HepG2 (cell line): ENCODE results near the gene GHRL. TPM values are rescaled to one million over a fixed set of nuclear protein-coding genes. Genes with fewer than 3 reads are reported as not detected.
A peak's percentile ranks its signal among the peaks of the same experiment; 100 is the strongest.

Experiments used
- ATAC-seq: fragments of 200-7000 bp; cut with Tn5 transposase; 3 replicates; pipeline ENCODE4 v1.9.1; 2020; ENCODE audit warnings: mild to moderate bottlenecking, moderate library complexity
- BruUV-seq: library from RNA; stranded (reverse); fragments of 400-500 nt; replicated peaks from 2 replicates; lab custom pipeline; 2021; lab: Mats Ljungman, UMichigan
- CTCF ChIA-PET: fragments of 300-600 bp; formaldehyde crosslinking; extraction: SDS; loops from one replicate; lab custom pipeline; 2021; ENCODE audit warnings: low total read pairs, inconsistent platforms, low intra/inter-chr PET ratio; lab: Yijun Ruan, JAX
- POLR2A ChIA-PET: fragments of 350-600 bp; sonication (Branson Sonifier 250); formaldehyde crosslinking; loops from one replicate; lab custom pipeline; 2020; ENCODE audit warnings: antibody characterized with exemption, inconsistent platforms; lab: Yijun Ruan, JAX
- DNase-seq: peaks from one replicate; pipeline ENCODE4 v3.0.0-alpha.2; 2015; ENCODE audit warnings: low spot score
- FAIRE-seq: peaks from 3 replicates; lab custom pipeline; 2011; peaks lifted over from hg19 to GRCh38; lab: Jason Lieb, UNC
- H2AFZ ChIP-seq: one replicate; pipeline ENCODE4 v1.6.1; 2011; ENCODE audit warnings: low read length, inconsistent platforms
- H3K27ac ChIP-seq: fragments of 300-600 bp; 3 replicates; pipeline ENCODE4 v1.8.0; 2011; ENCODE audit warnings: mixed run types, mild to moderate bottlenecking, mixed read lengths, low read length, inconsistent platforms; ENCODE audit not compliant: insufficient read depth; ENCODE audit errors: extremely low read length
- H3K27me3 ChIP-seq, 2 experiments: fragments of 200-600 bp in 1 of 2; 2 replicates in 1 of 2; 3 replicates in 1 of 2; pipeline versions ENCODE4 v1.6.0 to v1.8.0; 2011; ENCODE audit warnings: low read length in 2 of 2, mild to moderate bottlenecking in 2 of 2, moderate library complexity in 2 of 2, inconsistent platforms in 1 of 2; ENCODE audit not compliant: insufficient read depth in 2 of 2, control insufficient read depth in 1 of 2
- H3K36me3 ChIP-seq, 2 experiments: fragments of 200-600 bp in 1 of 2; replicated peaks in 1 of 2; 2 replicates in 1 of 2; 3 replicates in 1 of 2; pipeline versions ENCODE4 v1.5.1 to v1.8.0; 2011; ENCODE audit warnings: low read length in 2 of 2, inconsistent platforms in 1 of 2; ENCODE audit not compliant: insufficient read depth in 2 of 2, control insufficient read depth in 1 of 2
- H3K4me1 ChIP-seq: 2 replicates; pipeline ENCODE4 v1.5.1; 2012; ENCODE audit warnings: low read length, inconsistent platforms; ENCODE audit not compliant: insufficient read depth
- H3K4me2 ChIP-seq: 2 replicates; pipeline ENCODE4 v1.6.0; 2011; ENCODE audit warnings: low read depth, low read length, inconsistent platforms
- H3K4me3 ChIP-seq, 3 experiments: fragments of 200-600 bp in 1 of 3; sonication (generic), shearing (Covaris generic) in 1 of 3; replicated peaks in 1 of 3; 2 replicates each; pipeline ENCODE4 v1.5.1; 2011 to 2016; ENCODE audit warnings: low read length in 3 of 3, inconsistent platforms in 2 of 3, low read depth in 2 of 3, mild to moderate bottlenecking in 2 of 3, control low read depth in 1 of 3, mixed read lengths in 1 of 3; ENCODE audit not compliant: insufficient read depth in 1 of 3
- H3K79me2 ChIP-seq: one replicate; pipeline ENCODE4 v1.6.1; 2011; ENCODE audit warnings: low read length, inconsistent platforms; ENCODE audit not compliant: insufficient read depth
- H3K9ac ChIP-seq: 2 replicates; pipeline ENCODE4 v1.6.0; 2011; ENCODE audit warnings: mild to moderate bottlenecking, low read depth, low read length, inconsistent platforms; ENCODE audit not compliant: insufficient read depth
- H3K9me3 ChIP-seq: 2 replicates; pipeline ENCODE4 v1.5.1; 2012; ENCODE audit warnings: mild to moderate bottlenecking, low read length
- H4K20me1 ChIP-seq: 2 replicates; pipeline ENCODE4 v1.6.0; 2011; ENCODE audit warnings: inconsistent platforms, mild to moderate bottlenecking, low read length, moderate library complexity; ENCODE audit not compliant: insufficient read depth
- GABPA ChIP-seq, 2 experiments: IDR thresholded peaks; 2 replicates each; pipeline ENCODE4 v1.6.1; 2011 to 2016; ENCODE audit warnings: low read depth in 2 of 2, low read length in 1 of 2, missing biosample characterization in 1 of 2, missing genetic modification characterization in 1 of 2
- HMGXB3 ChIP-seq: sonication (generic); formaldehyde crosslinking; IDR thresholded peaks from 2 replicates; pipeline ENCODE4 v1.4.0; 2020; ENCODE audit warnings: missing genetic modification reagents, borderline replicate concordance
- HNF4A ChIP-seq: sonication (generic); formaldehyde crosslinking; IDR thresholded peaks from 2 replicates; pipeline ENCODE4 v1.4.0; 2020; ENCODE audit warnings: missing genetic modification reagents
- MAX ChIP-seq: IDR thresholded peaks from 2 replicates; pipeline ENCODE4 v1.6.1; 2012; ENCODE audit warnings: inconsistent platforms
- MEIS2 ChIP-seq: sonication (generic); formaldehyde crosslinking; IDR thresholded peaks from 2 replicates; pipeline ENCODE4 v1.9.0; 2021; ENCODE audit warnings: mild to moderate bottlenecking, missing genetic modification reagents
- MYC ChIP-seq: sonication (generic); formaldehyde crosslinking; IDR thresholded peaks from 2 replicates; pipeline ENCODE4 v1.9.0; 2021; ENCODE audit warnings: missing genetic modification reagents, borderline replicate concordance
- NR2C2 ChIP-seq: sonication (generic); formaldehyde crosslinking; IDR thresholded peaks from 2 replicates; pipeline ENCODE4 v1.4.0; 2020; ENCODE audit warnings: missing genetic modification reagents, mild to moderate bottlenecking, moderate library complexity, borderline replicate concordance
- POLR2A ChIP-seq, 2 experiments: IDR thresholded peaks; 2 replicates each; pipeline ENCODE4 v1.6.1; 2011; ENCODE audit warnings: low read depth in 2 of 2, low read length in 2 of 2, mild to moderate bottlenecking in 1 of 2, moderate library complexity in 1 of 2; ENCODE audit not compliant: insufficient read depth in 1 of 2
- RBFOX2 ChIP-seq: fragments of 200-400 bp; formaldehyde crosslinking; IDR thresholded peaks from 2 replicates; pipeline ENCODE4 v1.6.1; 2017; ENCODE audit warnings: low read depth, mild to moderate bottlenecking, low read length
- RBM22 ChIP-seq: fragments of 200-400 bp; formaldehyde crosslinking; optimal IDR thresholded peaks from 2 replicates; pipeline ENCODE3; 2017; ENCODE audit warnings: mild to moderate bottlenecking, low read length, moderate library complexity
- RXRB ChIP-seq: IDR thresholded peaks from 2 replicates; pipeline ENCODE4 v1.6.1; 2016; ENCODE audit warnings: borderline replicate concordance, missing genetic modification reagents, missing compliant biosample characterization
- SRF ChIP-seq: IDR thresholded peaks from 2 replicates; pipeline ENCODE4 v1.6.1; 2011; ENCODE audit warnings: mild to moderate bottlenecking, low read depth, low read length, moderate library complexity
- TBX2 ChIP-seq: sonication (generic); formaldehyde crosslinking; IDR thresholded peaks from 2 replicates; pipeline ENCODE4 v1.5.0; 2020; ENCODE audit warnings: missing genetic modification reagents, mild to moderate bottlenecking, borderline replicate concordance
- UBTF ChIP-seq: sonication (generic); formaldehyde crosslinking; IDR thresholded peaks from 2 replicates; pipeline ENCODE4 v1.4.0; 2020; ENCODE audit warnings: mild to moderate bottlenecking, missing genetic modification reagents
- ZNF24 ChIP-seq: fragments of 450-650 bp; IDR thresholded peaks from 2 replicates; pipeline ENCODE4 v1.6.1; 2017; ENCODE audit warnings: antibody characterized with exemption, mild to moderate bottlenecking
- WGBS: methylation state at CpG from one replicate; pipeline ENCODE4 v1.1.6; 2017; ENCODE audit warnings: low lambda C conversion rate; 5-methylcytosine and 5-hydroxymethylcytosine counted together
- in situ Hi-C: cut with HindIII; loops from 2 replicates; pipeline ENCODE4 v1.10.0; 2017; ENCODE audit warnings: low pct_unique_long_range_greater_than_20kb; ENCODE audit not compliant: extremely low pct_ligation_motif_present
- intact Hi-C: fragments of 100-400 bp; cut with micrococcal nuclease; formaldehyde crosslinking; loops from one replicate; pipeline ENCODE4 v1.10.0; 2022; ENCODE audit not compliant: unreplicated experiment
- polyA plus RNA-seq, 8 experiments: library from polyadenylated mRNA; depleted of rRNA in 3 of 8; stranded (reverse) in 7 of 8; unstranded in 1 of 8; fragments of >200 nt; fragmentation: Illumina TruSeq in 4 of 8; extraction: Trizol in 4 of 8; gene quantifications; 2 replicates each; pipeline versions ENCODE4 v1.2.1 to v1.2.3, GENCODE V29; 2011 to 2016; ENCODE audit warnings: low read depth in 4 of 8, missing spikeins in 1 of 8, mixed read lengths in 1 of 8; ENCODE audit not compliant: insufficient read depth in 1 of 8
- total RNA-seq, 5 experiments: library from RNA; depleted of rRNA; stranded (reverse); fragments of >200 nt; fragmentation: Illumina TruSeq; extraction: Trizol; gene quantifications; 2 replicates each; pipeline ENCODE4 v1.2.3, GENCODE V29; 2016; ENCODE audit warnings: low read depth in 1 of 5

The GHRL gene
- total and polyA plus RNA-seq, 2 of the 13 experiments (the other 11 are each of a cell fraction or from before 2014, with no cell fraction given) = 0.09 TPM; not detected in 1

- TF ChIP-seq UBTF (CRISPR knock-in tag) (no peak), SRF (no peak), NR2C2 (CRISPR knock-in tag) (no peak), MAX (peak; percentile 42; the same call in 1 of the 2 replicates), RBFOX2 (0 out of 2 replicates have a peak, but pooled peaks have one; percentile 30), RBM22 (no peak), HNF4A (peak; percentile 58), GABPA (IDR thresholded peaks at IDR 0.05; ENCODE audit: low read depth, low read length) (no peak), GABPA (CRISPR knock-in tag; IDR thresholded peaks at IDR 0.05; ENCODE audit: low read depth) (peak; percentile 40; the same call in 1 of the 2 replicates), MYC (CRISPR knock-in tag) (peak; percentile 35; the same call in 1 of the 2 replicates), RXRB (CRISPR knock-in tag) (0 out of 2 replicates have a peak, but pooled peaks have one; percentile 9), POLR2A (IDR thresholded peaks at IDR 0.05; ENCODE audit: insufficient read depth in 1 of 2, low read depth in 2 of 2, low read length in 2 of 2) (peak in 1 of 2 experiments; percentile 23; a peak in 1 of 4 replicates)
Measured at GRCh38 chr3:10319251-10319650, 26.5 kb upstream of the GHRL start (continued).

- peak overlapping the region; percentile 69 for H3K27ac ChIP-seq
- no TSS peak for BruUV-seq
- no peak for FAIRE-seq
Measured at GRCh38 chr3:10317961-10318350, 25.2 kb upstream of the GHRL start.

More at GRCh38 chr3:10317961-10318350, 25.2 kb upstream of the GHRL start:
- Histone ChIP-seq H3K79me2 (peaks cover 47% of the 10 kb centered on the region), H3K9me3 (no peaks in the 10 kb centered on the region), H3K4me2 (peak overlapping the region; percentile 95), H3K4me3 (peak overlapping the region; percentile 7 to 75 (median 34); a peak in 4 of 6 replicates), H3K27me3 (no peaks in the 10 kb centered on the region; a peak in 1 of 5 replicates), H2AFZ (no peak overlapping the region), H4K20me1 (peaks cover 19% of the 10 kb centered on the region), H3K4me1 (peaks cover 77% of the 10 kb centered on the region), H3K9ac (peak overlapping the region; percentile 76), H3K36me3 (peaks cover 23 to 52% of the 10 kb centered on the region in 2 experiments)
- 93% methylated on average over 3 of the region's 3 CpGs for WGBS
- in situ Hi-C loops (no loop called here), intact Hi-C loops (no loop called here)
- POLR2A ChIA-PET = no interaction called here
- ATAC-seq (no peak), DNase-seq (no peak)
- TF ChIP-seq HMGXB3 = no peak
- peak; percentile 72 for TF ChIP-seq ZNF24
- no peak for TF ChIP-seq TBX2 (CRISPR knock-in tag)
- no peak for TF ChIP-seq MEIS2 (CRISPR knock-in tag)
- CTCF ChIA-PET = no interaction called here
